Measurements from ENCODE around the gene CPLANE2. TPM values are rescaled to one million over a fixed set of nuclear protein-coding genes. Genes with fewer than 3 reads are reported as not detected.
"Not testable (repeated sequence)": the region's sequence is repeated elsewhere in the genome, so short reads cannot be mapped to it uniquely, and the experiment has no call there.

CPLANE2 gene
- total RNA-seq, 1 donor from 2014 or later = 2.0 TPM

GRCh38 chr1:16248603-16249516 lies 11.9 kb upstream of the CPLANE2 start:
- peak; percentile 30 for DNase-seq

- DNase-seq = no peak
Measured at GRCh38 chr1:16248007-16248436, 11.0 kb upstream of the CPLANE2 start.

- no peak for DNase-seq
Measured at GRCh38 chr1:16247441-16247840, 10.5 kb upstream of the CPLANE2 start.

GRCh38 chr1:16246961-16247360 lies 10.0 kb upstream of the CPLANE2 start:
- DNase-seq = no peak

- DNase-seq = not testable (repeated sequence)
Measured at GRCh38 chr1:16246239-16246638, 9.3 kb upstream of the CPLANE2 start.

- DNase-seq = no peak
Measured at GRCh38 chr1:16245476-16246196, 8.7 kb upstream of the CPLANE2 start.

GRCh38 chr1:16244650-16245285 lies 7.8 kb upstream of the CPLANE2 start:
- no peak for DNase-seq

GRCh38 chr1:16243936-16244649 lies 7.1 kb upstream of the CPLANE2 start:
- peak; percentile 64 for DNase-seq

- DNase-seq = no peak
Measured at GRCh38 chr1:16243215-16243610, 6.2 kb upstream of the CPLANE2 start.

GRCh38 chr1:16242556-16243214 lies 5.7 kb upstream of the CPLANE2 start:
- DNase-seq = no peak

- no peak for DNase-seq
Measured at GRCh38 chr1:16241221-16241708, 4.3 kb upstream of the CPLANE2 start.

GRCh38 chr1:16239972-16240491 lies 3.0 kb upstream of the CPLANE2 start:
- no peak for DNase-seq

- no peak for DNase-seq
Measured at GRCh38 chr1:16237343-16237830, 404 bp upstream of the CPLANE2 start.

- no peak for DNase-seq
Measured at GRCh38 chr1:16235944-16236510, 956 bp downstream of the CPLANE2 start.

GRCh38 chr1:16235347-16235746 lies 1.6 kb downstream of the CPLANE2 start:
- DNase-seq = no peak

GRCh38 chr1:16233431-16233830 lies 3.6 kb downstream of the CPLANE2 start:
- no peak for DNase-seq

- no peak for DNase-seq
Measured at GRCh38 chr1:16232316-16232710, 4.7 kb downstream of the CPLANE2 start.

- no peak for DNase-seq
Measured at GRCh38 chr1:16231331-16232315, 5.4 kb downstream of the CPLANE2 start.

GRCh38 chr1:16230744-16231143 lies 6.2 kb downstream of the CPLANE2 start:
- DNase-seq = no peak
